ENCODE results near the gene UROS.

The UROS gene

GRCh38 chr10:125843603-125844329 is 20.7 kb upstream of the UROS start:
- Histone ChIP-seq H3K36me3 (ENCODE audit: control insufficient read depth in 2 of 2, insufficient read depth in 1 of 2, low read length in 2 of 2) (peaks cover 24 to 83% of the 10 kb centered on the region in 2 experiments; a peak in 2 of 3 replicates), H3K27ac (ENCODE audit: extremely low read depth, low read depth, low read length) (no peak overlapping the region), H3K9me3 (ENCODE audit: control insufficient read depth, insufficient read depth, low read depth, low read length) (no peaks in the 10 kb centered on the region), H3K4me1 (ENCODE audit: control insufficient read depth, insufficient read depth, low read length) (no peaks in the 10 kb centered on the region), H3K4me3 (ENCODE audit: low read depth, low read length) (no peak overlapping the region)
- POLR2A ChIA-PET: no interaction called here
- no peak for TF ChIP-seq ZNF239 (tag by site-specific recombination; IDR thresholded peaks at IDR 0.05)
- no peak for TF ChIP-seq PATZ1 (tag by site-specific recombination; IDR thresholded peaks at IDR 0.05)
- TF ChIP-seq KLF1 (tag by site-specific recombination; IDR thresholded peaks at IDR 0.05): no peak
- no peak for TF ChIP-seq GLI2 (tag by site-specific recombination; IDR thresholded peaks at IDR 0.05; ENCODE audit: borderline replicate concordance, low read depth)
- TF ChIP-seq, protein P1, sequence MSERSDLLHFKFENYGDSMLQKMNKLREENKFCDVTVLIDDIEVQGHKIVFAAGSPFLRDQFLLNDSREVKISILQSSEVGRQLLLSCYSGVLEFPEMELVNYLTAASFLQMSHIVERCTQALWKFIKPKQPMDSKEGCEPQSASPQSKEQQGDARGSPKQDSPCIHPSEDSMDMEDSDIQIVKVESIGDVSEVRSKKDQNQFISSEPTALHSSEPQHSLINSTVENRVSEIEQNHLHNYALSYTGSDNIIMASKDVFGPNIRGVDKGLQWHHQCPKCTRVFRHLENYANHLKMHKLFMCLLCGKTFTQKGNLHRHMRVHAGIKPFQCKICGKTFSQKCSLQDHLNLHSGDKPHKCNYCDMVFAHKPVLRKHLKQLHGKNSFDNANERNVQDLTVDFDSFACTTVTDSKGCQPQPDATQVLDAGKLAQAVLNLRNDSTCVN (tag by site-specific recombination; optimal IDR thresholded peaks at IDR 0.05): no peak
- TF ChIP-seq ZNF2 (tag by site-specific recombination; IDR thresholded peaks at IDR 0.05): no peak
- no peak for TF ChIP-seq ZNF248 (tag by site-specific recombination; IDR thresholded peaks at IDR 0.05)
- CTCF ChIA-PET: no interaction called here

GRCh38 chr10:125840955-125841354 is 17.9 kb upstream of the UROS start:
- Histone ChIP-seq H3K4me1 (ENCODE audit: control insufficient read depth, insufficient read depth, low read length) (no peaks in the 10 kb centered on the region), H3K4me3 (ENCODE audit: low read depth, low read length) (no peak overlapping the region), H3K9me3 (ENCODE audit: control insufficient read depth, insufficient read depth, low read depth, low read length) (no peaks in the 10 kb centered on the region), H3K36me3 (ENCODE audit: control insufficient read depth in 2 of 2, insufficient read depth in 1 of 2, low read length in 2 of 2) (peaks cover 47 to 89% of the 10 kb centered on the region in 2 experiments), H3K27ac (ENCODE audit: extremely low read depth, low read depth, low read length) (no peak overlapping the region)
- TF ChIP-seq MYNN (tag by site-specific recombination; IDR thresholded peaks at IDR 0.05; ENCODE audit: borderline replicate concordance): no peak
- no peak for TF ChIP-seq ZNF701 (tag by site-specific recombination; IDR thresholded peaks at IDR 0.05)
- TF ChIP-seq YY2 (tag by site-specific recombination; IDR thresholded peaks at IDR 0.05): no peak
- no peak for TF ChIP-seq ZNF394 (tag by site-specific recombination; IDR thresholded peaks at IDR 0.05; ENCODE audit: borderline replicate concordance)
- no peak for TF ChIP-seq ZNF610 (tag by site-specific recombination; IDR thresholded peaks at IDR 0.05; ENCODE audit: borderline replicate concordance)
- no peak for TF ChIP-seq ZNF423 (tag by site-specific recombination; IDR thresholded peaks at IDR 0.05)
- no peak for TF ChIP-seq ZNF174 (tag by site-specific recombination; IDR thresholded peaks at IDR 0.05)
- ChIA-PET CTCF (no interaction called here), POLR2A (no interaction called here)

- no peak for TF ChIP-seq ZNF747 (tag by site-specific recombination; IDR thresholded peaks at IDR 0.05)
- TF ChIP-seq ZNF132 (tag by site-specific recombination; IDR thresholded peaks at IDR 0.05; ENCODE audit: borderline replicate concordance): no peak
- TF ChIP-seq ZSCAN18 (tag by site-specific recombination; IDR thresholded peaks at IDR 0.05): no peak
- no peak for TF ChIP-seq ZNF184 (tag by site-specific recombination; IDR thresholded peaks at IDR 0.05)
- no peak for TF ChIP-seq OSR2 (tag by site-specific recombination; IDR thresholded peaks at IDR 0.05)
- no peak for TF ChIP-seq ZNF654 (tag by site-specific recombination; IDR thresholded peaks at IDR 0.05; ENCODE audit: low read depth)
- no peak for TF ChIP-seq REPIN1 (tag by site-specific recombination; IDR thresholded peaks at IDR 0.05; ENCODE audit: low read depth)
- no peak for TF ChIP-seq GLI4 (tag by site-specific recombination; IDR thresholded peaks at IDR 0.05)
- no peak for TF ChIP-seq ZBTB21 (tag by site-specific recombination; IDR thresholded peaks at IDR 0.05)
- no peak for TF ChIP-seq ZNF23 (tag by site-specific recombination; IDR thresholded peaks at IDR 0.05; ENCODE audit: borderline replicate concordance)
- TF ChIP-seq SP3 (tag by site-specific recombination; IDR thresholded peaks at IDR 0.05): no peak
- no peak for TF ChIP-seq ZNF76 (tag by site-specific recombination; IDR thresholded peaks at IDR 0.05; ENCODE audit: borderline replicate concordance, low read depth)
- TF ChIP-seq KLF9 (tag by site-specific recombination; IDR thresholded peaks at IDR 0.05; ENCODE audit: low read depth): no peak
- no peak for TF ChIP-seq ZNF391 (tag by site-specific recombination; IDR thresholded peaks at IDR 0.05; ENCODE audit: borderline replicate concordance, low read depth)
- Histone ChIP-seq H3K36me3 (ENCODE audit: control insufficient read depth in 2 of 2, insufficient read depth in 1 of 2, low read length in 2 of 2) (peaks cover 50 to 89% of the 10 kb centered on the region in 2 experiments), H3K27ac (ENCODE audit: extremely low read depth, low read depth, low read length) (no peak overlapping the region), H3K4me3 (ENCODE audit: low read depth, low read length) (no peak overlapping the region), H3K4me1 (ENCODE audit: control insufficient read depth, insufficient read depth, low read length) (no peaks in the 10 kb centered on the region), H3K9me3 (ENCODE audit: control insufficient read depth, insufficient read depth, low read depth, low read length) (no peaks in the 10 kb centered on the region)
- POLR2A ChIA-PET: interaction anchor here (1.2 kb wide), 1 partner anchor 9 kb away, joined by 4 read pairs; no protein-coding TSS in a partner anchor
- CTCF ChIA-PET: interaction anchor here (0.7 kb wide), 1 partner anchor 72 kb away, joined by 3 read pairs; no protein-coding TSS in a partner anchor
These were observed 17.3 kb upstream of the UROS start for GRCh38 chr10:125840406-125840805.
